Stimulated activated CD8-positive, alpha-beta memory T cell treated with anti-CD3 and anti-CD28 coated beads, Interleukin-15, amount 100 ng/mL, for 48 hours (primary cell): ENCODE data around the gene ESD.
"Not testable (repeated sequence)": the region's sequence is repeated elsewhere in the genome, so short reads cannot be mapped to it uniquely, and the experiment has no call there.

ENCODE experiments used
- DNase-seq, 2 donors: peaks; one replicate each; pipeline ENCODE4 v3.0.0-alpha.2; 2020; ENCODE audit warnings: low read depth in 2 of 2

Gene ESD

GRCh38 chr13:46796515-46797474, at the start of gene ESD:
ESD (minus strand) TSS chr13:46797161; CDS start chr13:46791413, 5,748 bp downstream.
- peak; percentile 87 to 90 for DNase-seq

GRCh38 chr13:46846726-46847125, 49.8 kb upstream of the ESD start:
- no peak for DNase-seq

GRCh38 chr13:46845146-46845545, 48.2 kb upstream of the ESD start:
- no peak for DNase-seq

- DNase-seq, result no peak
Observed at GRCh38 chr13:46844431-46844830, 47.5 kb upstream of the ESD start.

GRCh38 chr13:46839399-46839798, 42.4 kb upstream of the ESD start:
- no peak for DNase-seq

GRCh38 chr13:46834657-46835056, 37.7 kb upstream of the ESD start:
- no peak for DNase-seq

GRCh38 chr13:46831588-46832194, 34.7 kb upstream of the ESD start:
- DNase-seq, result peak in 1 of 2 donors; percentile 4

- DNase-seq, result no peak
Observed at GRCh38 chr13:46830405-46831005, 33.5 kb upstream of the ESD start.

- no peak for DNase-seq
Observed at GRCh38 chr13:46822551-46822950, 25.6 kb upstream of the ESD start.

GRCh38 chr13:46817838-46818476, 21.0 kb upstream of the ESD start:
- DNase-seq, result no peak

- no peak for DNase-seq
Observed at GRCh38 chr13:46817095-46817494, 20.1 kb upstream of the ESD start.

GRCh38 chr13:46816371-46816770, 19.4 kb upstream of the ESD start:
- DNase-seq, result no peak

GRCh38 chr13:46812301-46812797, 15.4 kb upstream of the ESD start:
- no peak for DNase-seq

- DNase-seq, result no peak
Observed at GRCh38 chr13:46810440-46810839, 13.5 kb upstream of the ESD start.

- not testable (repeated sequence) for DNase-seq
Observed at GRCh38 chr13:46804921-46805320, 8.0 kb upstream of the ESD start.

- DNase-seq, result no peak
Observed at GRCh38 chr13:46804391-46804815, 7.4 kb upstream of the ESD start.

GRCh38 chr13:46803586-46803985, 6.6 kb upstream of the ESD start:
- no peak for DNase-seq

- DNase-seq, result no peak
Observed at GRCh38 chr13:46801858-46802257, 4.9 kb upstream of the ESD start.

- no peak for DNase-seq
Observed at GRCh38 chr13:46799139-46799538, 2.2 kb upstream of the ESD start.

- DNase-seq, result no peak
Observed at GRCh38 chr13:46797501-46798237, 708 bp upstream of the ESD start.

- DNase-seq, result no peak
Observed at GRCh38 chr13:46796129-46796514, 839 bp downstream of the ESD start.
